GM19452 (cell line): ENCODE results near the gene RAP2A.

ENCODE experiments used
- ATAC-seq: cut with Tn5 transposase; IDR thresholded peaks from one replicate; pipeline ENCODE4 v1.9.1; 2021; ENCODE audit not compliant: unreplicated experiment

The RAP2A gene

GRCh38 chr13:97433727-97434396, at the start of gene RAP2A:
RAP2A (plus strand) TSS chr13:97434169; CDS start chr13:97434471, 302 bp downstream.
- ATAC-seq: peak; percentile 44

- no peak for ATAC-seq
Measured at GRCh38 chr13:97384371-97384770, 49.6 kb upstream of the RAP2A start.

DNA sequence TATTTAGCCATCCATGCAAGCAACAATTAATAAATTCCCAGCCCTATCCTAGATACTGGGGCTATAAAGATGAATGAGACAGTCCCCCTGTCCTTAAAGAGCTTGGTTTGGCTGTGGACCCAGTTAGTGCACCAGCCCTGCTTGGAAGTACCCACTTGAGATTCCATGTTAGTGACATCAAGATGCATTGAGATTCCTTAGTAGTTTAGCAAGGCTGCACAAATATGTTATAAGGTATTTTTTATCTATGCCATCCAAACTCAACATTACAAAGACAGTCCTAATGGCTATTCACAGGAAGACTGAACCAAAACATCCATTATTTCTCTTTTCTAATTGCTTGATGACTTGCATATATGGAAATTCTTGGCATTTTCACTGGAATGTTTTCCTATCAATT, 48.8 kb upstream of the RAP2A start:
- ATAC-seq: no peak

DNA sequence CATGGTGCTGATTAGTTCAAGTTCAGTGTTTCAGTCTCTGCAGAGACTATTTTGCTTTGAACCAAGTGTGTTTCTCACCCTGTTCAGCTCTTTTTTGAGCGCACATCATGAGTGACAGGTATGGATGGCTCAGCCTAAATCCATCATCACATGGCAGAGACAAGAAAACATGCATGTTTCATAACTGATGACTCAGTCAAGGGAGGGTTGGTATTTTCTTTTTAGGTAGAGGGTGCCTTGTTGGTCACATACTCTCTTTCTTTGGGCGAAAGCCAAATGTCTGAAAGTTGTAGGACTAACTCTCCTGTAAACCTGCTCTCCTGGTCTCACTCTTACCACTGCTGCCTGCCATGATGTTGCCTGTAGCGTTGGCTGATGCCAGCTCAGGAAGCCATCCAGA, 48.1 kb upstream of the RAP2A start:
- no peak for ATAC-seq

DNA sequence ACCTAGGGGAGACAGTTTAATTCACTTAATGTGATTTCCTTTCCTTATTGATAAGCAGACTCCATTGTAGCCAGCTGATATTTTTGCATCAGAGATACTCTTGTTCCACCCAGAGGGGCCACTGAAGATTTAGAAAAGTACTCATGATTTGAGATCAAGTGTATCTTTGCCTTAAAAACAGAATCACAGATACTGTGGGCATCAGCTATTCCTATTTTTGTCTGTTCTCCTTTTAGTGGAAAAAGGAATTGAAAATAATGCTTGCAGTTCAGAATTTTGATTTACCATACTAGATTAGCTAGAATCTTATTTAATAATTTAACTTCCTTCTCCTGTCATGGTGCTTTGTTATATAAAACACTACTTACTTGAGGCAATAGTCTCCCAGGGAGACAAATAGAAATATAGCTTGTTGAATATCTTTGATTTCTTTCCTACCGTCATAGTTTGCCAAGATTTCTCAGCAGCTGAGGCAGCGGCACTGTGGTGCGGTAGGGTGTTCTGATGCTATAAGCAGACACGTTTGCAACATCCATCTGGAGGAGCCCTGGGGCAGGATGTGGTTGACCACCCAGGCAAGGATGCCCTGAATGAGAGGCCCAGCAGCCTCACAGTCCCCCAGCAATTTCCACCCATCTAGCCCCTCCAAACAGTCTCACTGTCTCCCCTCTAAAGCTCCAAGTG, 47.0 kb upstream of the RAP2A start:
- ATAC-seq: peak; percentile 57

DNA sequence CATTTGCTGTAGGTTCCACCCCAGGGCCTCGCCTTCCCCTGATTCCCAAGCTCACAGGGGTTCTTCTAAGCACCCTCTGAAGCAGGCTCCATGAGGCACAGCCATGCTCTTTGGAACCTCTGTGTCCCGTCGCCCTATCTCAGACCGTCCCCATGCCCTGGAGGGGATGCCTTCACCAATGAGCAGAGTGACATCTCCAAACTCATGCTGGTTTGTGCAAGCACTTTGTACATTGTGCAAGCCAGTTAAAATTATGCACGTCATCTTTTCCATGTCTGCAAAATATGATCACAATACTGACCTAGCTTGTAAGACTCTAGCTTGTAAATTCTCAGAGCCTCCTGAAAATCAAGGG, 46.5 kb upstream of the RAP2A start:
- no peak for ATAC-seq

- ATAC-seq: no peak
Measured at GRCh38 chr13:97387890-97388289, 46.1 kb upstream of the RAP2A start.

DNA sequence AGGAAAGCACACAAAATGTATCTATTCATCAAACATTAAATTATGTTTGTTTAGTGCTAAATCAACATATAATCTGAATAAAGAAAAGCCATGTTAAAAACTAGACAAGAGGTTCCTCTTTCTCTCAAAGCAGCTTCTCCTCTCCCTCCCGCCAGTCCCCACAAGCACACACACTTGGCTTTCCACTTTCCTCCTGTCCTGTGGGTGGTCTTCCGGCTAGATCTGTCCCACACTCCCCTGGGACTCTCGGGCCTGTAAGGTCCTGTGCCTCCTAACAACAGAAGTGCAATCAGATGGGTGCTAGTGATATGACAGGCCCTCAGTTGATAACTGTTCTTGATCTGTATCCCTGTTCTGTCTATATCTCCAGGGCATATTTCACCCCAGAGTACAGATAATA, 45.6 kb upstream of the RAP2A start:
- no peak for ATAC-seq

DNA sequence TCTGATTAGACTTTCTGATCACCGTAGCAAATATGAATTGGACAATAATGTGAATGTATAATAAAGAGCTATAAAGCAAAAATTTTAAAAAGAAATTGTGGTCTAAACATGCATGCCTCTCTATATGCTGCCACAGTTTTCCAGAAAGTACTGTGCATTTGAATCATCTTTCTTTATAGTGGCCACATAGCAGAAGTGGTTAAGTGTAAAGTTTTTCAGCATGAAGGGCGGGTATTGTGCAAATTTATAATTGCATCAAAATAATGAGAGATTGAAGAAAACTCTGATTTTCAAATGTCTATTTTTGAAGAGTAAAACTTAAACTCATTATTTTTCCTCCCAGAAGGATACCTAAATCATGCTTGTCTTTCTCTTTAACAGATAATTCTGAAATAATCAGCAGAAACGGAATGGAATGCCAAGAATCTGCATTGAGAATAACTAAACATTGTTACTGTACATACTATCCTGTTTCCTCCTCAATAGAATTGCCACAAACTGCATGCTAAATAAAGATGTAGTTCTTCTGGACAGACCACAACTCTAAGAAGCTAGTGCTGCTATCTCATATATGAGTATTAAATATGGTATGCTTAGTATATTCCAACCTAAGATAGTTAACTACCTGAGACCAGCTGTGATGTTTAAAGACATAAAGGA, 42.9 kb upstream of the RAP2A start:
- no peak for ATAC-seq

GRCh38 chr13:97392020-97392419, 41.9 kb upstream of the RAP2A start:
- ATAC-seq: no peak

DNA sequence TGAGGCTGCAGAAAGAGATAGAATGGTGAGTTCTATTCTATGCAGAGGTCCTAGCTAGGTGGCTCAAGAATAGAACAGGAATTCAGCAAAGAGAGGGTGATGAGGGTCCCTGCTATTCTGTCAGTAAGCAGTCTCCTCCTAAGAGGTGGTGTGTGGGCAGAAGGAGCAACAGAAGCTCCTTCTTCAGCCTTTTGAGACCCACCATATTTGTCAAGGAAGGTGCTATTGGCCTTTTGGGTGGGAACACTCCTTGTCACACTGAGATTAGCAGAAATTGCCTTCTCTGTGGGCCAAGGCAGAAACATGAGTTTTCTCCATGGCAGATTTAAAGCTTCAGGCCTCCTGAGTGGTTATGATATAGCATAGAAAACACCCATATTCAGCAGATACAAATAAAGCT, 39.4 kb upstream of the RAP2A start:
- no peak for ATAC-seq

DNA sequence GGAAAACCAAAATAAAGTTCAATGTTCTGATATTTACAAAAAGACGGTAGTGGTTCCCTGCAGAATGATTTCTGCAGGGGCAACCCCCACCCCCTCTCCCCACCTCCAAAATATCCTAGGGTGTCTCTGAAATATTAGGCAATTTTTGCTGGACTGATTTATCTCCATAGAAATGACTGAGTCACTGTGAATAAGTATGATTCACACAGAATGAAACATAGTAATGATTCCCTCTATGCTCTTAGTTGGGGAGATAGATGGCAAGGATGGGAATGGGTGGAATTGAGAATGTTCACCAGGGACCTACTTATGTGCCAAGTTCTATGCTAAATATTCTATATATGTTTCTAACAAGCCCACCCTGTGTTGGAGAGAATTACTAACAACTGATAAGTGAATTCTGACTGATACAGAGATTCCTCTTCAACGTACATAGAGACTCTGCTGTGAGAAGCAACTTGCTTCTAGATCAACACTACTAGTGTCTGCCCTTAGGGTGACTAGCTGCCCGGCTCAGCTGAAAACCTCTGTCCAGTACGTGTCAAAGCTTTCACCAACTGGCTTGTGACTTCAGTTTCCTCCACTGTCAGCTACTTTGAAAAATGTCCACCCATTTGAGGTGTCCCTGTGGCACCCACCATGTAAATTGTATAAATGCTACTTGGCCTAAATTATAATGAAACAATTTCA, 38.4 kb upstream of the RAP2A start:
- ATAC-seq: no peak

- no peak for ATAC-seq
Measured at GRCh38 chr13:97397267-97397666, 36.7 kb upstream of the RAP2A start.

DNA sequence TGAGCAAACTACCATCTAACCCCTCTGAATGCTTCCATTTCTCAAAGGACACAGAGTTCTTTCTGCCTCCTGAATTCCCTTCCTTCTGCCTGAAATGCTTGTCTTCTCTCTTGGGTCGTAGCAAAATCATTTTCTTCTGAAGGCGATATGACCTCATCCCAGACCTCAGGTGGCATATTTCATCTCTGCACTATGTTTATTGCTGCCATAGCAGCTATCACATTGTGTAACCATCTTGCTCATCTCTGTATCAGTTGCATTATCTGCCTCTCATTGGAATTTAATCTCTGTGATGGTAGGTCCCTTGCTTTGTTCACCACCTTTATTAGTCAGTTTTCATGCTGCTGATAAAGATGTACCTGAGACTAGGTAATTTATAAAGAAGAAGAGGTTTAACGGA, 32.5 kb upstream of the RAP2A start:
- no peak for ATAC-seq

DNA sequence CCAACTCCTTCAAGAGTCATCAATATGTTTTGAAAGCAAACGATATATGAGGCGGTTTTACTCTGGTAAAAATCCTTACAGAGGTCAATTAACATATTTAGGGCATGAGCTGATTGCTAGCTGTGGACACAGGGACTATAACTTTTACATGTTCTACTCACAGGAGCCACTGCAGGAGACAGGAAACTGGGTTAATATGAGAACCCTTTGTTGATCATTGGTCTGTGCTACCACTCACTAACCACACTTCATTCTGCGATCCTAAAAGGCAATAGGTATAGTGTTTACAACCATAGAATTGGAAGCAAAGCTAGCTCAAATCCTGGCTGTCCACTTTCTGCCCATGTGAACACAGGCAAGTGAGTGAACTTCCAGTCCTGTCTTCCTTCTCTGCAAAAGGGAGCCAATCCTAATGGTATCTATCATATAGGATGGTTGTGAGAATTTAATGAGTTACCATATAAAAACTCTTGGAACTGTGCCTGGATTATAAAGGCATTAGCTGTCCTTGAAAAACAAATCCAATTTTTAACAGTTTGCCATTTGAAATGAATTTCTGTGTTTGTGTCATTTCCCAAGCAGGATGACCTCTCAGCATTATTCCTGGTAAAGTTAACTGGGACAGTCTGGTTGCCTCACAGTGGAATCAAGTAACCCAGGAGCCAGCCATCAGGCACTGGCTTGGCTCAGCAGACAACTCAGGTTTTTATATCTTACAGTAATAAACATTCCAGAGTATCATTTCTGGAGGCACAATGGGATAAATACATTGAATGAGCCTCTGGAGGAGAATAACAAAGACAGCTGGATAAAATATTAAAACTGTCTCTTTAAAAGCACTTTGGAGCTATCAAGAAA, 29.8 kb upstream of the RAP2A start:
- no peak for ATAC-seq

- no peak for ATAC-seq
Measured at GRCh38 chr13:97407540-97407939, 26.4 kb upstream of the RAP2A start.

DNA sequence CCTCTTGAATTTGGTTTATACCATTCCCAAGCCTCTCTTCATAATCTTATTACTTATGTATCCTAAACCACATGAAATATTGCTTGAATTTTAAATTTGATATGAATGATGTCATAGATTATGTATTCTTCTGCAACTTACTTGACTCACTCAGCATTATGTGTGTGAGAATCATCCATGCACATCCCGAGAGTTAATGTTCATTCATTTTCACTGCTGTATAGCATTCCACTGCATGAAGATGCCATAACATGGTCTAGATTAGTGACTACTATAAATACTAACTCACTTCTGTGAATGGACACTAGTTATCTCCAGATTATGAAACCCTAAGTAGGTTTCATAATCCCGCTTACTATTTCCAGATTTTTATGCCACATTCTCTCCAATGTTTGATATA, 25.0 kb upstream of the RAP2A start:
- ATAC-seq: no peak

DNA sequence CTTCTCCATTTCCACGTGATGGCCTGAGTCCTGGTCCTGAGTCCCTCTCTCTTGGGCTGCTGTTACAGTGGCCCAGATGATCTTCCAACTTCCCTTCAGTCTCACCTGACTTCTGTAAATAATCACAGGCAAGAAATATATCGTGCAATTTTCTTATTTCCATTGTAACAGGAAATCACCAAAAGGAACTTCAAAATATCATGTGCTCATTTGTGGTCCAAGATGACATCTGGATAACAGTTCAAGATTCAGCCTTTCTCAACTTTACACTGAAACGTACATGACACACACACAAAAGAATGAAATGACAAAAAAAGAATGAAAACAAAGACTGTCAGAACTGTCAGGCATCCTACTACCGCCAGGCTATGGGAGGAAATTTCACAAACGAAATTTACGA, 22.0 kb upstream of the RAP2A start:
- no peak for ATAC-seq

DNA sequence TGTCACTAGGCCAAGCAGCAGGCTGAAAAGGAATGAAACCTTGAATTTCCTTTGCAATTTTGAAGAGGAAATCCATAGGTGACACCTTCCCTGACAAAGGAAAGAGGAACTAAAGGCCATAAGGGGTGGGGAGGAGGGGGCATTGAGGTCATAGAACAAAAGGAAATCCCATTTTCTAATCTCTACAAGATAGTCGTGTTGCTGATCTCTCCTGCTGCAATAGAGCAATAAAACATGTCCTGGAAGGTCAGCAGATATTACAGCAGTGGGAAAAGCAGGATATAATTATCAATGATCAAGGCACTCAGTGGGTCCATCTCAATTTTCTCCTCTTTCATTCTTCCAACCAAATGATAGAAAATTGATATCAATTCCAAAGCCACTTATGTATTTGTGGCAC, 20.3 kb upstream of the RAP2A start:
- no peak for ATAC-seq

DNA sequence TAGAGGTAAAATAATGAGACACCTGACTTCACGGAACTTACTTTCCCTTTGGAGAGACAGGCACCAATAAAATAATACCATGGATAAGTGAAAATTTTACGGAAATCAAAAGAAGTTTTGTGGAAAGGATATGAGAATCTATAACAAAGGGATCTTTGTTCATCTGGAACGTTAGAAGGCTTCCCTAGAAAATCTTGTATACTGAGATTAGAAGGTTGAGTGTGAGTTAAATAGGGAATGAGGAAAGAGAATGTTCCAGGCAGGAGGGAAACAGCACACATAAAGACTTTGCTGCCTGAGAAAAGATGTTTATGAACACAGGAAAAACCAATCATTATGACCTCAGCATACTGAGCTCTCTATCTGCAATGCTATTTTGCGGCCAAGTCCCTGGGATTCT, 19.6 kb upstream of the RAP2A start:
- no peak for ATAC-seq

GRCh38 chr13:97417698-97418097, 16.3 kb upstream of the RAP2A start:
- no peak for ATAC-seq
